ENCODE data around the gene DNAJC7. TPM values are rescaled to one million over a fixed set of nuclear protein-coding genes. Genes with fewer than 3 reads are reported as not detected.

Gene DNAJC7
- total RNA-seq, 1 donor from 2014 or later: 124 TPM

DNA sequence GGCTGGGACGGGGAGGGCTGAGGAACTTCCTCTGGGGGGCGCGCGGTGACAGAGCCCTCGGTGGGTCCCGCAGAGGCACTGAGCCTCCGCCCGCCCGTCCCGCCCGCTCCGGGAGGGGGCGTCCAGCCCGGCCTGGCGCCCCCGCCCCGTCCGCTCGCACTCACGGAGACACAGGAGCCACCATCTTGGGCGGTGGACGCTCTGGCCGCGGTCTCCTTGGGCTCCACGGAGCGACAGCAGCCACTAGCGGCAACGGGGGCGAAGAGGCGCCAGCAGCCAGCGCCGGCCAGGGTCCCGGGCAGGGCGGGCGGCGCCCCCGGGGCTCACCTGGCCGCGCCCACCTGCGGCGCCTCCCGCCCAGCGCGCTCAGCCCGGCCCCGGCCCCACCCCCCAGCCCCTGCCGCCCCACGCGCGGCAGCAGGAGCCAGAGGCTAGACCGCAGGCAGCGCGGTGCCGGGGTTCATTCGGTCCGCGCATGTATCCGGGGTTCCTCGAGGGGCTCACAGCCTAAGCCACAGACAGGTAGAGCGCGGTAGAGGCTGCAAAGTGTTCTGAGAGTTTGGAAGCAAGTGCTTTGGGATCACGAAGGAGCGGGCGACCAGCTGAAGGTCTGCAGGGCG, 33.3 kb upstream of the DNAJC7 start, which contains the start of gene C17orf113:
Gene C17orf113 (minus strand): TSS at position 209 of the 620 bp plus-strand sequence. CDS start 7,225 bp downstream, outside the sequence.
- H3K4me3 Mint-ChIP-seq (ENCODE audit: unreplicated experiment): peak within 1 kb of the TSS; percentile 87
- TF ChIP-seq, protein P1, sequence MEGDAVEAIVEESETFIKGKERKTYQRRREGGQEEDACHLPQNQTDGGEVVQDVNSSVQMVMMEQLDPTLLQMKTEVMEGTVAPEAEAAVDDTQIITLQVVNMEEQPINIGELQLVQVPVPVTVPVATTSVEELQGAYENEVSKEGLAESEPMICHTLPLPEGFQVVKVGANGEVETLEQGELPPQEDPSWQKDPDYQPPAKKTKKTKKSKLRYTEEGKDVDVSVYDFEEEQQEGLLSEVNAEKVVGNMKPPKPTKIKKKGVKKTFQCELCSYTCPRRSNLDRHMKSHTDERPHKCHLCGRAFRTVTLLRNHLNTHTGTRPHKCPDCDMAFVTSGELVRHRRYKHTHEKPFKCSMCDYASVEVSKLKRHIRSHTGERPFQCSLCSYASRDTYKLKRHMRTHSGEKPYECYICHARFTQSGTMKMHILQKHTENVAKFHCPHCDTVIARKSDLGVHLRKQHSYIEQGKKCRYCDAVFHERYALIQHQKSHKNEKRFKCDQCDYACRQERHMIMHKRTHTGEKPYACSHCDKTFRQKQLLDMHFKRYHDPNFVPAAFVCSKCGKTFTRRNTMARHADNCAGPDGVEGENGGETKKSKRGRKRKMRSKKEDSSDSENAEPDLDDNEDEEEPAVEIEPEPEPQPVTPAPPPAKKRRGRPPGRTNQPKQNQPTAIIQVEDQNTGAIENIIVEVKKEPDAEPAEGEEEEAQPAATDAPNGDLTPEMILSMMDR (IDR thresholded peaks at IDR 0.05; ENCODE audit: partially characterized antibody, unreplicated experiment): peak; percentile 32
- no peak within 1 kb of the TSS for H3K27ac Mint-ChIP-seq (ENCODE audit: unreplicated experiment)
- H3K36me3 Mint-ChIP-seq (ENCODE audit: unreplicated experiment): no peaks in the 10 kb centered on the region
- H3K9me3 Mint-ChIP-seq (ENCODE audit: unreplicated experiment): peaks cover 5% of the 10 kb centered on the region
- peaks cover 17% of the 10 kb centered on the region for H3K27me3 Mint-ChIP-seq (ENCODE audit: unreplicated experiment)
- DNase-seq: peak; percentile 80
- peaks cover 7% of the 10 kb centered on the region for H3K4me1 Mint-ChIP-seq (ENCODE audit: low read depth, unreplicated experiment)

GRCh38 chr17:42049834-42050392, 32.7 kb upstream of the DNAJC7 start:
- DNase-seq: no peak
- Mint-ChIP-seq H3K9me3 (ENCODE audit: unreplicated experiment) (peaks cover 5% of the 10 kb centered on the region), H3K4me1 (ENCODE audit: low read depth, unreplicated experiment) (peaks cover 7% of the 10 kb centered on the region), H3K4me3 (ENCODE audit: unreplicated experiment) (peak overlapping the region; percentile 87), H3K27ac (ENCODE audit: unreplicated experiment) (no peak overlapping the region), H3K27me3 (ENCODE audit: unreplicated experiment) (peaks cover 17% of the 10 kb centered on the region), H3K36me3 (ENCODE audit: unreplicated experiment) (no peaks in the 10 kb centered on the region)
- TF ChIP-seq, protein P1 (IDR thresholded peaks at IDR 0.05; ENCODE audit: partially characterized antibody, unreplicated experiment): no peak

- H3K4me3 Mint-ChIP-seq (ENCODE audit: unreplicated experiment): no peak overlapping the region
- TF ChIP-seq, protein P1 (IDR thresholded peaks at IDR 0.05; ENCODE audit: partially characterized antibody, unreplicated experiment): no peak
- H3K27me3 Mint-ChIP-seq (ENCODE audit: unreplicated experiment): peaks cover 11% of the 10 kb centered on the region
- peaks cover 7% of the 10 kb centered on the region for H3K4me1 Mint-ChIP-seq (ENCODE audit: low read depth, unreplicated experiment)
- no peaks in the 10 kb centered on the region for H3K36me3 Mint-ChIP-seq (ENCODE audit: unreplicated experiment)
- H3K27ac Mint-ChIP-seq (ENCODE audit: unreplicated experiment): no peak overlapping the region
- no peak for DNase-seq
- H3K9me3 Mint-ChIP-seq (ENCODE audit: unreplicated experiment): peaks cover 5% of the 10 kb centered on the region
These were observed 30.1 kb upstream of the DNAJC7 start for GRCh38 chr17:42047343-42047742.

GRCh38 chr17:42045719-42046118, 28.5 kb upstream of the DNAJC7 start:
- Mint-ChIP-seq H3K36me3 (ENCODE audit: unreplicated experiment) (no peaks in the 10 kb centered on the region), H3K4me1 (ENCODE audit: low read depth, unreplicated experiment) (peaks cover 7% of the 10 kb centered on the region), H3K9me3 (ENCODE audit: unreplicated experiment) (peaks cover 4% of the 10 kb centered on the region), H3K27me3 (ENCODE audit: unreplicated experiment) (peaks cover 2% of the 10 kb centered on the region), H3K4me3 (ENCODE audit: unreplicated experiment) (no peak overlapping the region), H3K27ac (ENCODE audit: unreplicated experiment) (no peak overlapping the region)
- no peak for DNase-seq
- TF ChIP-seq, protein P1 (IDR thresholded peaks at IDR 0.05; ENCODE audit: partially characterized antibody, unreplicated experiment): no peak

All from glutamatergic neuron (in vitro differentiated cells).